ENCODE data around the gene NUP42. TPM values are rescaled to one million over a fixed set of nuclear protein-coding genes. Genes with fewer than 3 reads are reported as not detected.

The NUP42 gene
- total RNA-seq, 1 experiment from 2014 or later = 30.3 TPM

DNA sequence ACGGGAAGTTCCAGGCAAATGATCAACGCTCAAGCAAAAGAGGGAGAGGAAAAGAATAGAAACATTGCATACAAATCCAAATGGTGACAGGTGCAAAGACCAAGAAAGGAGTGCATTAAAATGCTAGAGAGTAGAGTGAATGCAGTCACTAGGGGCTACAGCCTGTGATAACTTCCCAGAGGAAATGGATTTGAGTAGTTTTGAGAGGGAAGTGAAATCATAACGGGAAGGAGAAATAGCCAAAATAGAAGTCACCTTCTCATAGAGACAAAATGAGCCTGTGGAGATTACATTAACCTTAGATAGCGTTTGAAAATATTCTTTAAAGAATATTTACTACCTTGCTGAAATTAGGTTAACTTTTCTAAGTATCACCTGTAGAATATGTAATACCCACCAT is 26.5 kb downstream of the NUP42 start:
- Histone ChIP-seq H3K27me3 (ENCODE audit: control insufficient read depth, insufficient read depth, low read length) (no peaks in the 10 kb centered on the region), H3K4me1 (ENCODE audit: control insufficient read depth, insufficient read depth, low read length) (peaks cover 10% of the 10 kb centered on the region), H3K36me3 (ENCODE audit: control insufficient read depth, insufficient read depth, low read length) (no peaks in the 10 kb centered on the region), H3K27ac (ENCODE audit: low read length) (no peak overlapping the region), H3K9me3 (ENCODE audit: control insufficient read depth, insufficient read depth, low read depth, low read length) (no peaks in the 10 kb centered on the region), H3K4me3 (ENCODE audit: low read depth in 2 of 2, low read length in 2 of 2) (no peak overlapping the region)
- DNase-seq (ENCODE audit: low read depth, low spot score) (no peak), ATAC-seq (no peak)
- ChIA-PET CTCF (no interaction called here), POLR2A (no interaction called here)
- BruUV-seq (replicated peaks) = no TSS peak
- intact Hi-C loops (cut with micrococcal nuclease; ENCODE audit: unreplicated experiment) (no loop called here), in situ Hi-C loops (cut with HindIII; ENCODE audit: low pct_unique_long_range_greater_than_20kb, low sequenced_read_pairs) (no loop called here)
- no peak for TF ChIP-seq CTCF (IDR thresholded peaks at IDR 0.05)
- no peak for TF ChIP-seq SIN3A (IDR thresholded peaks at IDR 0.05; ENCODE audit: borderline replicate concordance, insufficient read depth, low read depth, low read length)
- TF ChIP-seq POLR2AphosphoS5 (IDR thresholded peaks at IDR 0.05; ENCODE audit: low read depth, low read length) = no peak
- TF ChIP-seq TCF7L2 (IDR thresholded peaks at IDR 0.05; ENCODE audit: low read depth, low read length) = no peak
- TF ChIP-seq, protein P1, sequence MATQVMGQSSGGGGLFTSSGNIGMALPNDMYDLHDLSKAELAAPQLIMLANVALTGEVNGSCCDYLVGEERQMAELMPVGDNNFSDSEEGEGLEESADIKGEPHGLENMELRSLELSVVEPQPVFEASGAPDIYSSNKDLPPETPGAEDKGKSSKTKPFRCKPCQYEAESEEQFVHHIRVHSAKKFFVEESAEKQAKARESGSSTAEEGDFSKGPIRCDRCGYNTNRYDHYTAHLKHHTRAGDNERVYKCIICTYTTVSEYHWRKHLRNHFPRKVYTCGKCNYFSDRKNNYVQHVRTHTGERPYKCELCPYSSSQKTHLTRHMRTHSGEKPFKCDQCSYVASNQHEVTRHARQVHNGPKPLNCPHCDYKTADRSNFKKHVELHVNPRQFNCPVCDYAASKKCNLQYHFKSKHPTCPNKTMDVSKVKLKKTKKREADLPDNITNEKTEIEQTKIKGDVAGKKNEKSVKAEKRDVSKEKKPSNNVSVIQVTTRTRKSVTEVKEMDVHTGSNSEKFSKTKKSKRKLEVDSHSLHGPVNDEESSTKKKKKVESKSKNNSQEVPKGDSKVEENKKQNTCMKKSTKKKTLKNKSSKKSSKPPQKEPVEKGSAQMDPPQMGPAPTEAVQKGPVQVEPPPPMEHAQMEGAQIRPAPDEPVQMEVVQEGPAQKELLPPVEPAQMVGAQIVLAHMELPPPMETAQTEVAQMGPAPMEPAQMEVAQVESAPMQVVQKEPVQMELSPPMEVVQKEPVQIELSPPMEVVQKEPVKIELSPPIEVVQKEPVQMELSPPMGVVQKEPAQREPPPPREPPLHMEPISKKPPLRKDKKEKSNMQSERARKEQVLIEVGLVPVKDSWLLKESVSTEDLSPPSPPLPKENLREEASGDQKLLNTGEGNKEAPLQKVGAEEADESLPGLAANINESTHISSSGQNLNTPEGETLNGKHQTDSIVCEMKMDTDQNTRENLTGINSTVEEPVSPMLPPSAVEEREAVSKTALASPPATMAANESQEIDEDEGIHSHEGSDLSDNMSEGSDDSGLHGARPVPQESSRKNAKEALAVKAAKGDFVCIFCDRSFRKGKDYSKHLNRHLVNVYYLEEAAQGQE (IDR thresholded peaks at IDR 0.05; ENCODE audit: insufficient read depth in 1 of 2, low read depth in 2 of 2, low read length in 1 of 2) = no peak

GRCh38 chr7:23210506-23210905 is 28.7 kb downstream of the NUP42 start:
- intact Hi-C loops (cut with micrococcal nuclease; ENCODE audit: unreplicated experiment) = no loop called here
- ATAC-seq = no peak

More at GRCh38 chr7:23210506-23210905, 28.7 kb downstream of the NUP42 start:
- Histone ChIP-seq H3K4me3 (ENCODE audit: low read depth in 2 of 2, low read length in 2 of 2) (no peak overlapping the region), H3K27me3 (ENCODE audit: control insufficient read depth, insufficient read depth, low read length) (no peaks in the 10 kb centered on the region), H3K4me1 (ENCODE audit: control insufficient read depth, insufficient read depth, low read length) (peaks cover 10% of the 10 kb centered on the region), H3K9me3 (ENCODE audit: control insufficient read depth, insufficient read depth, low read depth, low read length) (no peaks in the 10 kb centered on the region), H3K36me3 (ENCODE audit: control insufficient read depth, insufficient read depth, low read length) (no peaks in the 10 kb centered on the region), H3K27ac (ENCODE audit: low read length) (no peak overlapping the region)
- in situ Hi-C loops (cut with HindIII; ENCODE audit: low pct_unique_long_range_greater_than_20kb, low sequenced_read_pairs) = no loop called here
- DNase-seq (ENCODE audit: low read depth, low spot score) = no peak
- no peak for TF ChIP-seq TCF7L2 (IDR thresholded peaks at IDR 0.05; ENCODE audit: low read depth, low read length)
- TF ChIP-seq POLR2AphosphoS5 (IDR thresholded peaks at IDR 0.05; ENCODE audit: low read depth, low read length) = no peak
- TF ChIP-seq, protein P1 (IDR thresholded peaks at IDR 0.05; ENCODE audit: insufficient read depth in 1 of 2, low read depth in 2 of 2, low read length in 1 of 2) = no peak
- TF ChIP-seq CTCF (IDR thresholded peaks at IDR 0.05) = no peak
- TF ChIP-seq SIN3A (IDR thresholded peaks at IDR 0.05; ENCODE audit: borderline replicate concordance, insufficient read depth, low read depth, low read length) = no peak
- POLR2A ChIA-PET = no interaction called here
- CTCF ChIA-PET = no interaction called here
- no TSS peak for BruUV-seq (replicated peaks)
